HCT116 (cell line): ENCODE data around the gene CADPS2. TPM values are rescaled to one million over a fixed set of nuclear protein-coding genes. Genes with fewer than 3 reads are reported as not detected.

ENCODE experiments used
- ATAC-seq: fragments of 200-7000 bp; cut with Tn5 transposase; 2 replicates; pipeline ENCODE4 v1.9.1; 2020; ENCODE audit warnings: mild to moderate bottlenecking, moderate library complexity
- BruUV-seq: library from RNA; stranded (reverse); fragments of 400-500 nt; replicated peaks from 2 replicates; lab custom pipeline; 2021; lab: Mats Ljungman, UMichigan
- CTCF ChIA-PET: fragments of 300-600 bp; sonication (Branson Sonifier 250); formaldehyde crosslinking; loops from one replicate; lab custom pipeline; 2021; ENCODE audit warnings: antibody characterized with exemption; lab: Charles Lee
- POLR2A ChIA-PET: fragments of 300-600, 350-600 bp; sonication (Branson Sonifier 250); formaldehyde crosslinking; loops from one replicate; lab custom pipeline; 2021; ENCODE audit warnings: antibody characterized with exemption; lab: Charles Lee
- RAD21 ChIA-PET, 2 experiments: fragments of 300-600 bp; sonication (Branson Sonifier 250); formaldehyde crosslinking; loops; one replicate each; lab custom pipeline; 2023; ENCODE audit warnings: low total read pairs in 2 of 2; ENCODE audit not compliant: uncharacterized antibody in 2 of 2, unreplicated experiment in 2 of 2, low non-redundant PET in 1 of 2; lab: Charles Lee
- DNase-seq: peaks from one replicate; pipeline ENCODE4 v3.0.0-alpha.2; 2010; ENCODE audit warnings: low read depth, low spot score
- H2AFZ ChIP-seq: fragments of 200-600 bp; shearing (Covaris generic), sonication (generic); 2 replicates; pipeline ENCODE4 v1.6.1; 2017; ENCODE audit warnings: low read depth, mixed run types, mixed read lengths, antibody characterized with exemption, low read length; ENCODE audit not compliant: poor library complexity, severe bottlenecking
- H3K27ac ChIP-seq: 2 replicates; pipeline ENCODE4 v1.5.1; 2012; ENCODE audit warnings: low read depth, low read length
- H3K27me3 ChIP-seq: fragments of 200-600 bp; sonication (generic); 2 replicates; pipeline ENCODE4 v1.6.1; 2016; ENCODE audit warnings: mixed run types, low read length, mixed read lengths; ENCODE audit not compliant: insufficient read depth
- H3K36me3 ChIP-seq, 2 experiments: fragments of 200-500 bp in 1 of 2; fragments of 200-600 bp in 1 of 2; sonication (Bioruptor generic) in 1 of 2; sonication (generic) in 1 of 2; 2 replicates each; pipeline versions ENCODE4 v1.5.1 to v1.6.1; 2014 to 2016; ENCODE audit warnings: low read length in 2 of 2, inconsistent platforms in 1 of 2, mixed read lengths in 1 of 2, mixed run types in 1 of 2; ENCODE audit not compliant: insufficient read depth in 2 of 2, control insufficient read depth in 1 of 2
- H3K4me1 ChIP-seq, 2 experiments: fragments of 200-600 bp in 1 of 2; sonication (generic) in 1 of 2; 2 replicates each; pipeline versions ENCODE4 v1.5.1 to v1.6.1; 2012 to 2017; ENCODE audit warnings: low read length in 2 of 2, inconsistent platforms in 1 of 2, mild to moderate bottlenecking in 1 of 2, mixed read lengths in 1 of 2, mixed run types in 1 of 2, moderate library complexity in 1 of 2; ENCODE audit not compliant: insufficient read depth in 2 of 2, control insufficient read depth in 1 of 2
- H3K4me2 ChIP-seq: fragments of 200-600 bp; sonication (generic); 2 replicates; pipeline ENCODE4 v1.6.1; 2017; ENCODE audit warnings: mixed run types, low read length, mixed read lengths
- H3K4me3 ChIP-seq, 2 experiments: fragments of 200-600 bp in 1 of 2; sonication (generic) in 1 of 2; replicated peaks in 1 of 2; 2 replicates each; pipeline ENCODE4 v1.5.1; 2011 to 2016; ENCODE audit warnings: low read length in 2 of 2, control low read depth in 1 of 2, low read depth in 1 of 2, mild to moderate bottlenecking in 1 of 2, mixed read lengths in 1 of 2, mixed run types in 1 of 2
- H3K79me2 ChIP-seq: fragments of 200-600 bp; sonication (generic); 2 replicates; pipeline ENCODE4 v1.6.1; 2017; ENCODE audit warnings: mild to moderate bottlenecking, mixed run types, low read length, moderate library complexity, mixed read lengths; ENCODE audit not compliant: insufficient read depth
- H3K9ac ChIP-seq: fragments of 200-600 bp; sonication (generic); 2 replicates; pipeline ENCODE4 v1.6.1; 2016; ENCODE audit warnings: low read length, mixed read lengths
- H3K9me2 ChIP-seq: fragments of 200-600 bp; sonication (generic), shearing (Covaris generic); 2 replicates; pipeline ENCODE4 v1.6.1; 2017; ENCODE audit warnings: mixed run types, mild to moderate bottlenecking, moderate library complexity; ENCODE audit not compliant: insufficient read depth
- H3K9me3 ChIP-seq, 2 experiments: fragments of 200-500 bp in 1 of 2; fragments of 200-600 bp in 1 of 2; sonication (Bioruptor generic) in 1 of 2; sonication (generic) in 1 of 2; 2 replicates each; pipeline ENCODE4 v1.6.1; 2014 to 2017; ENCODE audit warnings: low read length in 2 of 2, mixed read lengths in 2 of 2, inconsistent platforms in 1 of 2, low read depth in 1 of 2, mild to moderate bottlenecking in 1 of 2, mixed run types in 1 of 2, moderate library complexity in 1 of 2; ENCODE audit not compliant: control insufficient read depth in 1 of 2, insufficient read depth in 1 of 2
- H4K20me1 ChIP-seq: fragments of 200-600 bp; sonication (generic), shearing (Covaris generic); 2 replicates; pipeline ENCODE4 v1.6.1; 2017; ENCODE audit warnings: mixed run types, mild to moderate bottlenecking, moderate library complexity; ENCODE audit not compliant: insufficient read depth
- ATF3 ChIP-seq: IDR thresholded peaks from 2 replicates; pipeline ENCODE4 v1.6.1; 2012
- CEBPB ChIP-seq: IDR thresholded peaks from 2 replicates; pipeline ENCODE4 v1.6.1; 2012; ENCODE audit warnings: low read depth
- CTCF ChIP-seq, 3 experiments: fragments of 200-600 bp in 1 of 3; sonication (generic) in 1 of 3; IDR thresholded peaks in 2 of 3; conservative IDR thresholded peaks in 1 of 3; 2 replicates each; pipeline ENCODE4 v1.5.1; 2012 to 2017; ENCODE audit warnings: low read depth in 2 of 3, low read length in 2 of 3, antibody characterized with exemption in 1 of 3, borderline replicate concordance in 1 of 3, control low read depth in 1 of 3, mild to moderate bottlenecking in 1 of 3, mixed read lengths in 1 of 3, mixed run types in 1 of 3, moderate library complexity in 1 of 3; ENCODE audit not compliant: insufficient read depth in 1 of 3
- EGR1 ChIP-seq: IDR thresholded peaks from 2 replicates; pipeline ENCODE4 v1.6.1; 2012; ENCODE audit warnings: low read depth
- ELF1 ChIP-seq: IDR thresholded peaks from 2 replicates; pipeline ENCODE4 v1.6.1; 2012; ENCODE audit warnings: low read depth, borderline replicate concordance
- EZH2 ChIP-seq: fragments of 200-600 bp; sonication (generic); IDR thresholded peaks from 2 replicates; pipeline ENCODE4 v1.6.1; 2017; ENCODE audit warnings: antibody characterized with exemption, mixed run types
- FOSL1 ChIP-seq: IDR thresholded peaks from 2 replicates; pipeline ENCODE4 v1.6.1; 2012; ENCODE audit warnings: low read depth
- MAX ChIP-seq: IDR thresholded peaks from 2 replicates; pipeline ENCODE4 v1.6.1; 2012
- POLR2A ChIP-seq: IDR thresholded peaks from 2 replicates; pipeline ENCODE4 v1.7.0; 2011; ENCODE audit warnings: borderline replicate concordance; ENCODE audit not compliant: insufficient read depth, insufficient read length; ENCODE audit errors: extremely low read depth
- POLR2AphosphoS5 ChIP-seq: IDR thresholded peaks from 2 replicates; pipeline ENCODE4 v1.6.1; 2011; ENCODE audit warnings: mild to moderate bottlenecking, low read depth, low read length, moderate library complexity
- RAD21 ChIP-seq: IDR thresholded peaks from 2 replicates; pipeline ENCODE4 v1.6.1; 2012; ENCODE audit warnings: low read depth, mild to moderate bottlenecking
- SIN3A ChIP-seq: IDR thresholded peaks from 2 replicates; pipeline ENCODE4 v1.6.1; 2012; ENCODE audit warnings: low read depth
- SP1 ChIP-seq: IDR thresholded peaks from 2 replicates; pipeline ENCODE4 v1.6.1; 2012; ENCODE audit warnings: low read depth
- SRF ChIP-seq: IDR thresholded peaks from 2 replicates; pipeline ENCODE4 v1.6.1; 2012; ENCODE audit warnings: low read depth
- TCF7L2 ChIP-seq: IDR thresholded peaks from 2 replicates; pipeline ENCODE4 v1.7.0; 2011; ENCODE audit warnings: borderline replicate concordance, inconsistent platforms; ENCODE audit not compliant: insufficient read depth, insufficient read length; ENCODE audit errors: extremely low read depth
- YY1 ChIP-seq: IDR thresholded peaks from 2 replicates; pipeline ENCODE4 v1.6.1; 2011; ENCODE audit warnings: low read length, low read depth, moderate library complexity, mild to moderate bottlenecking; ENCODE audit not compliant: insufficient replicate concordance; ENCODE audit errors: extremely low read depth
- ZNF274 ChIP-seq: fragments of 200-500 bp; sonication (Bioruptor generic); IDR thresholded peaks from 2 replicates; pipeline ENCODE4 v1.6.1; 2014; ENCODE audit warnings: mild to moderate bottlenecking, low read depth, low read length, inconsistent platforms
- intact Hi-C: fragments of 100-400 bp; cut with micrococcal nuclease; formaldehyde crosslinking; loops from 2 replicates; pipeline ENCODE4 v1.10.0; 2022
- total RNA-seq: library from RNA; stranded (reverse); gene quantifications from one replicate; pipeline ENCODE4 v1.2.1, GENCODE V29; 2021; ENCODE audit not compliant: unreplicated experiment
- TF ChIP-seq, protein P1 (sequence below): IDR thresholded peaks from 2 replicates; pipeline ENCODE4 v1.6.1; 2011; ENCODE audit warnings: mild to moderate bottlenecking, low read length, moderate library complexity; ENCODE audit not compliant: insufficient replicate concordance; ENCODE audit errors: extremely low read depth

The CADPS2 gene
- total RNA-seq, 1 experiment from 2014 or later = 7.5 TPM

GRCh38 chr7:122487131-122487530 is 399.1 kb downstream of the CADPS2 start:
- POLR2A ChIA-PET = no interaction called here
- no peak overlapping the region for H2AFZ ChIP-seq
- ATAC-seq (no peak), DNase-seq (no peak)
- RAD21 ChIA-PET = no interaction called here
- no peaks in the 10 kb centered on the region for H3K27me3 ChIP-seq
- no peaks in the 10 kb centered on the region for H3K79me2 ChIP-seq
- no peaks in the 10 kb centered on the region for H3K9me3 ChIP-seq
- CTCF ChIA-PET = no interaction called here
- H3K4me1 ChIP-seq = no peaks in the 10 kb centered on the region
- BruUV-seq = no TSS peak
- H3K36me3 ChIP-seq = no peaks in the 10 kb centered on the region
- TF ChIP-seq YY1 (no peak), ZNF274 (no peak), RAD21 (no peak), SP1 (no peak), ATF3 (no peak), ELF1 (no peak), CEBPB (no peak), EZH2 (no peak), TCF7L2 (no peak), CTCF (IDR thresholded peaks at IDR 0.05 in 2 of 3, conservative IDR thresholded peaks at IDR 0.05 in 1 of 3; ENCODE audit: borderline replicate concordance in 1 of 3, insufficient read depth in 1 of 3, low read depth in 2 of 3, low read length in 2 of 3) (no peak), EGR1 (no peak), MAX (no peak), SRF (no peak), FOSL1 (no peak), SIN3A (no peak), POLR2A (no peak), POLR2AphosphoS5 (no peak)
- TF ChIP-seq, protein P1, sequence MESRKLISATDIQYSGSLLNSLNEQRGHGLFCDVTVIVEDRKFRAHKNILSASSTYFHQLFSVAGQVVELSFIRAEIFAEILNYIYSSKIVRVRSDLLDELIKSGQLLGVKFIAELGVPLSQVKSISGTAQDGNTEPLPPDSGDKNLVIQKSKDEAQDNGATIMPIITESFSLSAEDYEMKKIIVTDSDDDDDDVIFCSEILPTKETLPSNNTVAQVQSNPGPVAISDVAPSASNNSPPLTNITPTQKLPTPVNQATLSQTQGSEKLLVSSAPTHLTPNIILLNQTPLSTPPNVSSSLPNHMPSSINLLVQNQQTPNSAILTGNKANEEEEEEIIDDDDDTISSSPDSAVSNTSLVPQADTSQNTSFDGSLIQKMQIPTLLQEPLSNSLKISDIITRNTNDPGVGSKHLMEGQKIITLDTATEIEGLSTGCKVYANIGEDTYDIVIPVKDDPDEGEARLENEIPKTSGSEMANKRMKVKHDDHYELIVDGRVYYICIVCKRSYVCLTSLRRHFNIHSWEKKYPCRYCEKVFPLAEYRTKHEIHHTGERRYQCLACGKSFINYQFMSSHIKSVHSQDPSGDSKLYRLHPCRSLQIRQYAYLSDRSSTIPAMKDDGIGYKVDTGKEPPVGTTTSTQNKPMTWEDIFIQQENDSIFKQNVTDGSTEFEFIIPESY = no peak
- no peaks in the 10 kb centered on the region for H4K20me1 ChIP-seq
- H3K4me2 ChIP-seq = no peak overlapping the region
- no peak overlapping the region for H3K9ac ChIP-seq
- H3K9me2 ChIP-seq = no peaks in the 10 kb centered on the region
- no peak overlapping the region for H3K4me3 ChIP-seq
- intact Hi-C loops = no loop called here
- H3K27ac ChIP-seq = no peak overlapping the region
